Hindlimb muscle (tissue), 1 donor: ENCODE results near the gene ARHGAP8. TPM values are rescaled to one million over a fixed set of nuclear protein-coding genes. Genes with fewer than 3 reads are reported as not detected.

Experiments used
- polyA plus RNA-seq: library from polyadenylated mRNA; unstranded; fragments of 120-200 nt; gene quantifications from one replicate; pipeline ENCODE4 v1.2.1, GENCODE V29; 2013; ENCODE audit not compliant: insufficient read length

Gene ARHGAP8
- polyA plus RNA-seq, 1 donor: 0.99 TPM

Other genes with a start within 250 kb of the ARHGAP8 start
- 39.0 TPM for gene PRR5, start 50.4 kb upstream of the ARHGAP8 start, polyA plus RNA-seq